ENCODE results near the gene TFPI.

- no peak for TF ChIP-seq CTCF (IDR thresholded peaks at IDR 0.05; ENCODE audit: poor library complexity)
- TF ChIP-seq EZH2 (IDR thresholded peaks at IDR 0.05; ENCODE audit: borderline replicate concordance) = no peak
- no peak for TF ChIP-seq EZH2phosphoT487 (IDR thresholded peaks at IDR 0.05; ENCODE audit: low read depth, severe bottlenecking, unreplicated experiment)
Measured at GRCh38 chr2:187493877-187494568, 60.2 kb downstream of the TFPI start.

Measured in hepatocyte (in vitro differentiated cells).